ENCODE results near the gene ATP5PO. TPM values are rescaled to one million over a fixed set of nuclear protein-coding genes. Genes with fewer than 3 reads are reported as not detected.
"Not testable (repeated sequence)": the region's sequence is repeated elsewhere in the genome, so short reads cannot be mapped to it uniquely, and the experiment has no call there.

Gene ATP5PO
- total RNA-seq, 2 donors from 2014 or later, result 123 to 142 TPM

DNA sequence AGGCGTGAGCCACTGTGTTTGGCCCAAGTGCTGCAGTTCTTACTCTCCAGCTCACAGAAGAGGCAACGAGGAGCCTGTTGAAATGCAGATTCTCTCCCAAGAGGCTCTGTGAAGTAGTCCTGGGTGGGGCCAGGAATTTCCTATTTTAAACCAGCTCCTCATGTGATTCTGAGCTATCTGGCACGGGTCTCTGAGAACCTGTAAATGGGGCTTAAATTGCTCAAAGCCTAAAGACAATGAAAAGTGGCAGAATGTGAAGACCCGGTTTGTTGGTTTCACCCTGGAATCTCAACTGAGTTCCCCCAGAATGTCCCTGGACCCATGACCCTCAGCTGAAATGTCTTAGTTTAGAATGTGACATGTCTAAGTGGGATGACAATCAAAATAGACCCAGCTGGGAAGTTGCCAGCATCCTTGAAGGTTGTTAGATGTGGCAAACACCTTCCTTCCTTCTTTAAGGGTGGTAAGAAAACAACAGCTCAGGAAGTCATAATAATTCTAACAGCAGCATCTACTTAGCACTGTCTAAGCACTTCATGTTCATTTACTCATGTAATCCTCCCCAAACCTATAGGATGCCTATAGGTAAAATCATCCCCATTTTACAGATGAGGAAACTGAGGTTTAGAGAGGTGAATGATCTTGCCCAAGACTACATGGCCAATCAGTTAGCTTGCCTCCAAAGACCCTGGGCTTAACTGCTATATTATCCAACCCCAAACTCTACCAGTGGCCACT is 20.9 kb upstream of the ATP5PO start:
- DNase-seq (ENCODE audit: low spot score), result no peak
- no peaks in the 10 kb centered on the region for H3K27me3 Mint-ChIP-seq
- H3K4me1 Mint-ChIP-seq (ENCODE audit: low read depth in 2 of 2), result peaks cover 25 to 58% of the 10 kb centered on the region in 2 donors
- no peaks in the 10 kb centered on the region for H3K36me3 Mint-ChIP-seq
- peak overlapping the region; percentile 86 to 92 for H3K27ac Mint-ChIP-seq
- H3K9me3 Mint-ChIP-seq, result no peaks in the 10 kb centered on the region
- peak; percentile 55 to 63 for ATAC-seq
- peak overlapping the region; percentile 23 for H3K4me3 Mint-ChIP-seq

GRCh38 chr21:33932731-33933130 is 17.1 kb upstream of the ATP5PO start:
- Mint-ChIP-seq H3K36me3 (no peaks in the 10 kb centered on the region), H3K27me3 (no peaks in the 10 kb centered on the region), H3K4me3 (peak overlapping the region; percentile 99), H3K4me1 (ENCODE audit: low read depth in 2 of 2) (peaks cover 24 to 37% of the 10 kb centered on the region in 2 donors), H3K27ac (peak overlapping the region; percentile 92 to 96), H3K9me3 (no peaks in the 10 kb centered on the region)
- DNase-seq (ENCODE audit: low spot score), result no peak
- no peak for ATAC-seq

GRCh38 chr21:33931799-33932390 is 16.3 kb upstream of the ATP5PO start:
- H3K27me3 Mint-ChIP-seq, result no peaks in the 10 kb centered on the region
- DNase-seq (ENCODE audit: low spot score), result no peak
- H3K4me3 Mint-ChIP-seq, result peak overlapping the region; percentile 99
- ATAC-seq, result peak; percentile 48 to 83
- H3K27ac Mint-ChIP-seq, result peak overlapping the region; percentile 92 to 96
- no peaks in the 10 kb centered on the region for H3K9me3 Mint-ChIP-seq
- peaks cover 21 to 32% of the 10 kb centered on the region in 2 donors for H3K4me1 Mint-ChIP-seq (ENCODE audit: low read depth in 2 of 2)
- H3K36me3 Mint-ChIP-seq, result no peaks in the 10 kb centered on the region

DNA sequence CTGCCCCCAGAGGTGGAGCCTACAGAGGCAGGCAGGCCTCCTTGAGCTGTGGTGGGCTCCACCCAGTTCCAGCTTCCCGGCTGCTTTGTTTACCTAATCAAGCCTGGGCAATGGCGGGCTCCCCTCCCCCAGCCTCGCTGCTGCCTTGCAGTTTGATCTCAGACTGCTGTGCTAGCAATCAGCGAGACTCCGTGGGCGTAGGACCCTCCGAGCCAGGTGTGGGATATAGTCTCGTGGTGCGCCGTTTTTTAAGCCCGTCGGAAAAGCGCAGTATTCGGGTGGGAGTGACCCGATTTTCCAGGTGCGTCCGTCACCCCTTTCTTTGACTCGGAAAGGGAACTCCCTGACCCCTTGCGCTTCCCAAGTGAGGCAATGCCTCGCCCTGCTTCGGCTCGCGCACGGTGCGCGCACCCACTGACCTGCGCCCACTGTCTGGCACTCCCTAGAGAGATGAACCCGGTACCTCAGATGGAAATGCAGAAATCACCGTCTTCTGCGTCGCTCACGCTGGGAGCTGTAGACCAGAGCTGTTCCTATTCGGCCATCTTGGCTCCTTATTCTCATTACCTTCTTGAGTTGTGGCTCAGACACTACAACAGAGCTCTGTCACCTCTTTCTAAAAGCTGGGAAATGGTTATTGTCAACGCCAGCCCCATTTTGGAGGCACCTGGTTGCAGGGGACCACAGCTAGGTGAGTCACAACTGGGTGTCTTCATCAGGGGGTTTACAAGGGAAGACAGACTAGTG is 15.6 kb upstream of the ATP5PO start:
- H3K27me3 Mint-ChIP-seq; H3K36me3 Mint-ChIP-seq; DNase-seq (ENCODE audit: low spot score); H3K9me3 Mint-ChIP-seq: not testable (repeated sequence)
- Mint-ChIP-seq H3K27ac (peak overlapping the region; percentile 92 to 96), H3K4me1 (ENCODE audit: low read depth in 2 of 2) (peaks cover 16 to 25% of the 10 kb centered on the region in 2 donors), H3K4me3 (peak overlapping the region; percentile 99)
- ATAC-seq, result peak; percentile 79 to 82

GRCh38 chr21:33926248-33926647 is 10.6 kb upstream of the ATP5PO start:
- not testable (repeated sequence) for H3K4me3 Mint-ChIP-seq; DNase-seq (ENCODE audit: low spot score); H3K36me3 Mint-ChIP-seq; H3K27ac Mint-ChIP-seq; H3K27me3 Mint-ChIP-seq; H3K9me3 Mint-ChIP-seq; ATAC-seq
- peaks cover 11 to 15% of the 10 kb centered on the region in 2 donors for H3K4me1 Mint-ChIP-seq (ENCODE audit: low read depth in 2 of 2)

DNA sequence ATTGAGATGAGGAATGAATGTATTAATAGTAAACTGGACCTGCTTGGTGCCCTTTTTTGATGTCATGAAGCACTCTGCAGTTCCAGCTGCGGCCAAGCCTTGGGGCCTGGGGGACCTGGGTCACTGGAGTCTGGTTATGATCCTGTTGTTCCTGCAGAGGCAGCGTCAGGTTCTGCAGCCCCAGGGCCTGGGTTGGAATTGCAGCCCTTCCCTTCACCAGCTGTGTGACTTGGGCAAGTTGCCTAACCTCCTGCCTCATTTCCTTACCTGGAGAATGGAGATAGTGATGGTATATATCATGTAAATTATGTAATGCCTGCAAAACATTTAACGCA is 9.1 kb upstream of the ATP5PO start:
- ATAC-seq (peak in 1 of 2 donors; percentile 6), DNase-seq (ENCODE audit: low spot score) (no peak)
- H3K4me3 Mint-ChIP-seq, result no peak overlapping the region
- no peaks in the 10 kb centered on the region for H3K27me3 Mint-ChIP-seq
- peaks cover 11 to 21% of the 10 kb centered on the region in 2 donors for H3K4me1 Mint-ChIP-seq (ENCODE audit: low read depth in 2 of 2)
- H3K36me3 Mint-ChIP-seq, result no peaks in the 10 kb centered on the region
- no peaks in the 10 kb centered on the region for H3K9me3 Mint-ChIP-seq
- H3K27ac Mint-ChIP-seq, result peak overlapping the region in 1 of 2 donors; percentile 34

GRCh38 chr21:33924079-33924765 is 8.6 kb upstream of the ATP5PO start:
- ATAC-seq, result peak; percentile 93 to 94
- H3K4me3 Mint-ChIP-seq, result no peak overlapping the region

DNA sequence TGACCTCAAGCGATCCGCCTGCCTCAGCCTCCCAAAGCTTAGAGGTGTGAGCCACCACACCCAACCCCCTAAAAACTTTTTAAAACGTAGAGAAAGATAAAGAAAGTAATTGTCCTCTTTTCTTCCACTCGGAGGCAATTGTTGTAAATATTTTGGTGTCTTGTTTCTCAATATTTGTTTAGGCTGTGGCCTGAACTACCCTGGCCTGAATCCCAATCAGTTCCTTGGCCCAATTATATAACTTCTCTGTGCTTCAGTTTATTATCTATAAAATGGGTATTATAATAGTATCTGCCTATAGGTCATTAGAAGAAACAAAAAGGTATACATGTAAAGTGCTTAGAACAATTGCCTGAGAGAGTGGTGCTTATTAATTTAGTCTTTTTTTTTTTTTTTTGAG is 1.8 kb upstream of the ATP5PO start:
- Mint-ChIP-seq H3K9me3 (no peaks in the 10 kb centered on the region), H3K4me1 (ENCODE audit: low read depth in 2 of 2) (peaks cover 22 to 26% of the 10 kb centered on the region in 2 donors), H3K27me3 (no peaks in the 10 kb centered on the region), H3K27ac (no peak overlapping the region), H3K4me3 (no peak overlapping the region), H3K36me3 (peaks cover 6% of the 10 kb centered on the region)
- no peak for ATAC-seq
- DNase-seq (ENCODE audit: low spot score), result no peak

More at GRCh38 chr21:33924079-33924765, 8.6 kb upstream of the ATP5PO start:
- no peaks in the 10 kb centered on the region for H3K36me3 Mint-ChIP-seq
- peaks cover 11 to 21% of the 10 kb centered on the region in 2 donors for H3K4me1 Mint-ChIP-seq (ENCODE audit: low read depth in 2 of 2)
- H3K27ac Mint-ChIP-seq, result peak overlapping the region in 1 of 2 donors; percentile 34
- no peaks in the 10 kb centered on the region for H3K9me3 Mint-ChIP-seq
- DNase-seq (ENCODE audit: low spot score), result peak; percentile 87
- no peaks in the 10 kb centered on the region for H3K27me3 Mint-ChIP-seq

DNA sequence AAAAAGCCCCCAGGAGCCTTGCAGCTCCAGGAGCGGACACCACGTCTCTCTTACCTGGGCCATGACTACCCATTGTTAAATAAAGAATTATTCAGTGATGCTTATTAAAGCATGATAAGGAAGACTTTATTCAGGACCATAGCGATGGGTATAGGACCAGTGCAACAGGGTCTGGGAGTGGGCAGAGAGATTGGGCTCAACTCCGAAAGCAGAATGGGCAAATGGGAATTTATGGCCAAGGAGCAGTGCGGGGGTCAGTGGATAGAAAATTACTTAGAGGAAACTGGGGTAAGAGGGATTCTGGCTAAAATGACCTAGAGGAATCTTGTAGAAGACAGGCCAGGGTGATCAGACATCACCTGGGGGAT is 580 bp upstream of the ATP5PO start:
- ATAC-seq, result no peak
- Mint-ChIP-seq H3K36me3 (peaks cover 9% of the 10 kb centered on the region), H3K9me3 (no peaks in the 10 kb centered on the region), H3K4me3 (peak overlapping the region; percentile 96), H3K27ac (peak overlapping the region; percentile 85 to 99), H3K4me1 (ENCODE audit: low read depth in 2 of 2) (peaks cover 22 to 26% of the 10 kb centered on the region in 2 donors), H3K27me3 (no peaks in the 10 kb centered on the region)
- DNase-seq (ENCODE audit: low spot score), result no peak

DNA sequence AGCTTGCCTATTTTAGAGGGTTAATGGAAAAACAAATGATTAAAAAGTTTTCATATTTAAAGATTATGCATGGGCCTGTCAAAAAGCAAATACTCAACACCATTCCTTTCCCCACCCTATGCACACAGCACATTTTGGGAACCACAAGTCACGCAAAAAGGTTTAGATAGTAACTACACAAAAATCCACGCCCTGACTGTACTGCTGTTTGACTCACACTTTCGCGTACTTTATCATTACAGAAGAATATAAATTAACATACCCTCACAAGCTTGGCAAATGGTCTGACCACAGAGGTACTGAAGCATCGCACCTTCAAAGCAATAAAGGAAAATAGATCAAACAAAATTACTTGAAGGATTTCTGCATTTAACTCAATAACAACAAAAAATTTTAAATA is 1.4 kb downstream of the ATP5PO start:
- Mint-ChIP-seq H3K4me1 (ENCODE audit: low read depth in 2 of 2) (peaks cover 21 to 32% of the 10 kb centered on the region in 2 donors), H3K36me3 (peaks cover 20% of the 10 kb centered on the region), H3K27ac (peak overlapping the region; percentile 85 to 99), H3K4me3 (peak overlapping the region; percentile 96), H3K9me3 (no peaks in the 10 kb centered on the region), H3K27me3 (no peaks in the 10 kb centered on the region)
- DNase-seq (ENCODE audit: low spot score), result no peak
- ATAC-seq, result no peak

- Mint-ChIP-seq H3K27ac (no peak overlapping the region), H3K9me3 (no peaks in the 10 kb centered on the region), H3K27me3 (no peaks in the 10 kb centered on the region), H3K4me3 (no peak overlapping the region), H3K36me3 (peaks cover 38% of the 10 kb centered on the region), H3K4me1 (ENCODE audit: low read depth in 2 of 2) (peaks cover 10 to 14% of the 10 kb centered on the region in 2 donors)
- no peak for DNase-seq (ENCODE audit: low spot score)
- ATAC-seq, result no peak
Measured at GRCh38 chr21:33909756-33910155, 5.8 kb downstream of the ATP5PO start.

- H3K27ac Mint-ChIP-seq, result no peak overlapping the region
- DNase-seq (ENCODE audit: low spot score) (no peak), ATAC-seq (no peak)
- peaks cover 5 to 6% of the 10 kb centered on the region in 2 donors for H3K4me1 Mint-ChIP-seq (ENCODE audit: low read depth in 2 of 2)
- no peaks in the 10 kb centered on the region for H3K27me3 Mint-ChIP-seq
- H3K36me3 Mint-ChIP-seq, result peaks cover 38% of the 10 kb centered on the region
- no peaks in the 10 kb centered on the region for H3K9me3 Mint-ChIP-seq
- no peak overlapping the region for H3K4me3 Mint-ChIP-seq
Measured at GRCh38 chr21:33908760-33909159, 6.8 kb downstream of the ATP5PO start.

GRCh38 chr21:33904041-33904440 is 11.6 kb downstream of the ATP5PO start:
- Mint-ChIP-seq H3K27ac (no peak overlapping the region), H3K27me3 (no peaks in the 10 kb centered on the region), H3K36me3 (peaks cover 24% of the 10 kb centered on the region), H3K4me1 (ENCODE audit: low read depth in 2 of 2) (no peaks in the 10 kb centered on the region), H3K4me3 (no peak overlapping the region), H3K9me3 (no peaks in the 10 kb centered on the region)
- DNase-seq (ENCODE audit: low spot score), result no peak
- ATAC-seq, result no peak

Data from natural killer cell treated with Interleukin-12 subunit alpha and Interleukin-12 subunit beta and Interleukin-15 and Interleukin-18, amount 100 ng/mL, for 72 hours (primary cell).